NCI-H2227 (cell line): ENCODE data around the gene DGKI.

Source experiments
- DNase-seq: peaks from one replicate; lab custom pipeline; 2025; ENCODE audit not compliant: unreplicated experiment; lab: John Stamatoyannopoulos, UW

The DGKI gene

DNA sequence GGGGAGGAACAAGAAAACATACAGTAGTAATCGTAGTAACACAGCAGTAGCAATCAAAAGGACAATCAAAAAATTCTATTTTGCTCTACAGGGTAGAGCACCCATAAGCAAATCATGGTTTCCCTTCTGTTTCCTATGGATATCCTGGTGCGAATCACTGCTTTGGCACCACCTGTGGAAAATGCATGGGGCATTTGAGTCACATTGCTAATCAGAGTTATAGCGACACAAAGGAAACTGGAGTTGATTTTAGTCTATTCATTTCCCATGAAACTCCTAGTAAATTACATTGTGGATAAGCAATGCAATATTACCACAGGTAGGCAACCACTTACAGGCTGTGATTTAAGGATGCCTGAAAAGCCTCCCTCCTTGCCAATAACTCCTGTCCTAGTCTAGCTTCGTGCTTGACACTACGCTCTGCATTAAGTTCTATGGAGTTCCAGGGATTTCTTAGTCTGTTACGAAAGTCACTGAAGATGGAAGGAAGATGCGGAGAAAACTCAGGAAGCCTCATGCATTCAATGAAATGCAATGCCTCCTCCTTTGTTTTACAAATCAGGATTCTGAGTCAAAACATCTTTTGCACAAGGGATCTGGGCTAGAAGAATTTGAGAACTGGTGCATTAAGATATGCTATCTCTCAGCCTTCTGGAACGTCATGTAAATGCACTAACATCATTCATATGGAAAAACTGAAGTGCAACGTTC, 188.4 kb downstream of the DGKI start:
- DNase-seq, result no peak

DNA sequence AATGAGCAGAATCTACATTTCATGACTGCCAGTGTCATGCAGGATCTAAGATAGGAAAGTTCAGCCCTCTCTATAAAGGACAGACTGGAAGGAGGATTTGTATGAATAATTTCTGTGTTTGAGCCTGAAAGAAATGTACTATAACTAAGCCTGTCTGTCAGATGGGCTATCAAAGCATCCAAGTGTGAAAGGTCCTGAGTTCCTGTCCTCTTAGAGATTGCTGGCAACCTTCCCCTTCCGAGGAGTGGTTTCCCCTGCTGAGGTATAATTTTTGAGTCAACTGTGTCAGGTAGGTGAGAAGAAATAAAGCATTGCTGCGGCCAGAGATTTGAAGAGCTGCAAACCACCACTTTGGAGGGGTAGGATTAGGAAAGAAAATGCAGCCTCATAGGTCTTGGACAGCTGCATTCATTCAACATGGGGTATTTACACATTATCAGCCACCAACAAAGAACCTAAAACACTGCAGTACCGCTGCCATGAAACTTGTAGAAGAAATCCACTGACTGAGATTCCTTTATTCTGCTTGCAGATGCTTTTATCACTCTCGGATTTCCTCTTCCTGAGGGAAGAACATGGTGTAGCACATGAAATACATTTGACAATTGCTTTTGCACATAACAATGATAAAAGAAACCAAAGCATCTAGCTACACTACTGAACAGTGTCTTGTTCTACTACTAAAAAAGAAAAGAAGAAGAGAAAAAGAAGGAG, 189.1 kb downstream of the DGKI start:
- peak; percentile 20 for DNase-seq

DNA sequence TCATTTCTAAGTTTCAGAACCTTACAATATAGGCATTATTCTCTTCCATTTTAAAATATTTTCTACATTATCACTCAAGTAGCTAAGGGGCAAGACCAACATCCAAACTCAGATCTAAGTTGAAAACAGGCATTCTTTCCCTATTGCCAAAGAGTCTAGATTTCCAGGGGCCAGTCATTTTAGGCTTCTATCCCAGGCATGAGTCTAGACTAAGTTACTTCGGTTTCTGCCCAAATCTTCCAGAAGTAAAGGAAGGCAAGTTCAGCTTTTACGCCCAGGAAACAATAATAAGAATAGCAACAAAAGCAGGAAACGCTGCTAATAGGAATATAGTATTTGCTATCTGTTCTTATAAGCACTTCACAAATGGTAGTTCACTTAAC, 189.9 kb downstream of the DGKI start:
- no peak for DNase-seq

DNA sequence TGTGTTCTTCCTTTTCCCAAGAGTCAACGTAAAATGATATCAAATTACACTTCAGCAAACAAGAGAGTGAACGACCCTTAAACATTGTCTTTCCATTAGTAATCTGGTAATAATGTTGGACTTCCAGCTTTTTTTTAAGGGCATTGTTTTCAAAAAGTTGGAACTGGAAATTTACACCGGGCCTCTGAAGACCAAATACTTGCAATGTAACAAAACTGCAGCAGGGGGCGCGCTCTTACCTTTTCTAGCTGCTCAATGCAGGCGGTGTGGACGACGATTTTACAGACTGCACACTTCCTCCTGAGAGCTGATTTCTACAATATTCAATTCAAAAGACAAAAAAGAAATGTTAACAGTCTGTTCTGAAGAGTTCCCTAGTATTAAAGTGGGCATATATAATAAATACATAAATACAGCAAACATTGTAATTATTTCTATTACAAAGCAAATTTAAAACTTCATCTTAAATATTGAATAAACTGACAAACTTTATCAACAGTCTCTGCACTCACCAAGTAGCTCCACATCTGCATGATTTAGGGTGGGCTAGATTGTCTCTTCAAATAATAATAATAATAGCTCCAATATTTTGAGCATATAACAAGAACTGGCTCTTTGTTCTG, 190.4 kb downstream of the DGKI start:
- peak; percentile 82 for DNase-seq

DNA sequence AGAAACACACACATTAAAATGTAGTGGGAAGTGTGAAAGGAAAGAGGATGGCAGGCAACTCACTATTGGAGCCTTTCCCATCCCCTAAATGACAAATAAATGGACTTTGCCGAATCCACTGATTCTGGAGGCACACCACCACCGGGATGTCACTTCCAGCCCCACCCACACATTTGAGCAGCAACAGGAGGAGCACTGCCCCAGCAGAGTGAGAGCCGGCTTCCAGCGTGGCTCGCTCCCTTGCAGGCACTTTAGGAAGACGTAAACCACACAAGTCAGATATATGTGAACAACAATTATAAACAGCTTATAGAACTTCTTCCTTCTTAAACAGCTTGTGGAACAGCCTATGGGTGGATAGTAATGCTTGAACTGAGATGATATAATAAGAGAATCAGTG, 191.0 kb downstream of the DGKI start:
- no peak for DNase-seq

DNA sequence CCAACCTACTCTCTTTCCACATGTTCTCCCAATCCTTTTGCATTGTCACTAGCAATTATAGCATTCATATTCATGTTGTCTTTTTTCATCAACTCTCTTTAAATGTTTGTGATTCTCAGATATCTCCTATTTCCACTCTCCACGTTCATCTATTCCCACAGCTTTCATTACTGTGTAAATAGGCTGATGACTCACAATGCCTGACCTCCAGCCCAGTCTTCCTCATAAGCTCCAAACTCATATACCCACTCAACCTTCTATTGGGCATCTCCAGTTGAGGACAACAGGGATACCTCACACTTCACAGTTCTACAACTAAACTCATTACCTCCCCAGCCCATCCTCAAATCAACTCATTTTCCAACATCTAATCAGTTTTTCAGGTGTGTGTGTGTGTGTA, 194.1 kb downstream of the DGKI start:
- DNase-seq, result no peak

DNA sequence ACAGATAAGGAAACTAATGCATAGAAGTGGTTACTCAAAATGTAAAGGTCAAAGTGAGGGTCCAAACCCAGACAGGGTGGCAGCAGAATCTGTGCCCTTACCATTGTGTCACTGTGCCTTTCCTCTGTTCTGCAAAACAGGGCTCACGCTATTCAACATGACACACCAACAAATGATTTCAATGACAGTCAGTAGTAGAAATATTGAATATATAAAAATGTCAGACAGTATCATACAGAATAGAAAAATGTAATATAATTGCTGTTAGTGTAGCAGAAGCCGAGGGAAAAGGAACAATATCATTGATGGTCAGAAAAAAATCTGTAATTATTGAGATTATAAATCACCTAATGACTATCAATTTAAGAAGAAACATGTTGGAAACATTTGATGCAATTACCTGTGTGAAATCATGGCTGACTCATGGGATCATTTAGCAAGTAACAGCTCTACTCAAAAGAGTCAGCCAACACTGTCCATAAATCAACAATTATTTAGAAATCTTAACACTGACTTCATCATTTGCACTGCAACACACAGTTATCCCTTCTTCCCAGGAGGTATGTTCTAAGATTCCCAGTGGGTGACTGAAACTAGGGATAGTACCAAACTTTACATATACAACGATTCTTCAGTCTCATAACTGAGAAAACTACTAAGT, 198.7 kb downstream of the DGKI start:
- no peak for DNase-seq

- no peak for DNase-seq
Measured at GRCh38 chr7:137642472-137642871, 204.3 kb downstream of the DGKI start.

GRCh38 chr7:137642031-137642430, 204.7 kb downstream of the DGKI start:
- DNase-seq, result no peak

- DNase-seq, result no peak
Measured at GRCh38 chr7:137636376-137636775, 210.4 kb downstream of the DGKI start.

- DNase-seq, result no peak
Measured at GRCh38 chr7:137635874-137636273, 210.9 kb downstream of the DGKI start.

DNA sequence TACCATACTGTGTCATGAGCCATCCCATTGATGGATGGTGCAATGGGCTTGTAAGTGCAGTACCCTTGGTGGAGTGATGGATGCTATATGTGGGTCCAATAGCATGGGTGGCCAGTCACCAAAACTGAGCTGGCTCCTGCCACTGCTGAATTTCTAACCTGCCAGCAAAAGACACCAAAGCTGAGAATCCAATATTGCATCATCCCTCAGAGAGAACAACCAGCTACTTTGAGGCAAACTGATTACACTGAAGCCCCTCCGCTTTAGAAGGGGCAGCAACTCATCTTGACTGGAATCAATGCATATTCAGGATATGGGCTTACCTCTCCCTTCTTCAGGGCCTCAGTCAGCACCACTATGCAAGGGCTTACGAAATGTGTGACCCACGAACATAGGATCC, 211.6 kb downstream of the DGKI start:
- no peak for DNase-seq

DNA sequence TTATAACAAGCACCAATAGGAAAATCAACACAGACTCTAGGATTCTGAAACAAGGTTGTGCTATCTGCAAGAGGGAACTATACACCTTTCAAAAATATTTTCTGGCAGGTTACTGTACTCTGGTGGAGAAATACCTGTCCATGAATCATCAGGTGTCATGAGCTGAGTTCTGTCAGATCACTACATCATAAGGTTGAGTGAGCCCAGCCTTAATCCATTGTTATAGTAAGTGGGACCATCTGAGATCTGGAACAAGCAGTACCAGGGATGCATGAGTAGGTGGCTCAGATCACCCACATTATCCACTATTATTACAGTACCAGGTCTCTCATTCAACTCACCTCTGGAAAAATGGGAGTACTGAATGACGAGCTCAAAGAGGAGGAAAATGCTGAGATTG, 212.4 kb downstream of the DGKI start:
- no peak for DNase-seq

GRCh38 chr7:137633133-137633532, 213.6 kb downstream of the DGKI start:
- no peak for DNase-seq

GRCh38 chr7:137628216-137628615, 218.6 kb downstream of the DGKI start:
- no peak for DNase-seq

GRCh38 chr7:137626469-137627067, 220.2 kb downstream of the DGKI start:
- DNase-seq, result peak; percentile 59

DNA sequence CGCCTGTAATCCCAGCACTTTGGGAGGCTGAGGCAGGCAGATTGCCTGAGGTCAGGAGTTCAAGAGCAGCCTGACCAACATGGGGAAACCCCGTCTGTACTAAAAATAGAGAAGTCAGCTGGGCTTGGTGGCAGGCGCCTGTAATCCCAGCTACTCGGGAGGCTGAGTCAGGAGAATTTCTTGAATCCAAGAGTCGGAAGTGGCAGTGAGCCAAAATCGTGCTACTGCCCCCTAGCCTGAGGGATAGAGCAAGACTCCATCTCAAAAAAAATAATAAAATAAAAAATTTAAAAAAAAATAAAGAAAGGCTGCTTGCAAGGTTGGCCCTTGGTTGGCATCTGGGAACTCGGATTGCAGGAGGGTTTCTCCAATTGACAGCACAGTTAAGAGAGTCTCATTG, 221.6 kb downstream of the DGKI start:
- no peak for DNase-seq

- DNase-seq, result no peak
Measured at GRCh38 chr7:137619181-137619580, 227.6 kb downstream of the DGKI start.

- DNase-seq, result no peak
Measured at GRCh38 chr7:137618748-137619147, 228.0 kb downstream of the DGKI start.

GRCh38 chr7:137613006-137613525, 233.7 kb downstream of the DGKI start:
- DNase-seq, result no peak

DNA sequence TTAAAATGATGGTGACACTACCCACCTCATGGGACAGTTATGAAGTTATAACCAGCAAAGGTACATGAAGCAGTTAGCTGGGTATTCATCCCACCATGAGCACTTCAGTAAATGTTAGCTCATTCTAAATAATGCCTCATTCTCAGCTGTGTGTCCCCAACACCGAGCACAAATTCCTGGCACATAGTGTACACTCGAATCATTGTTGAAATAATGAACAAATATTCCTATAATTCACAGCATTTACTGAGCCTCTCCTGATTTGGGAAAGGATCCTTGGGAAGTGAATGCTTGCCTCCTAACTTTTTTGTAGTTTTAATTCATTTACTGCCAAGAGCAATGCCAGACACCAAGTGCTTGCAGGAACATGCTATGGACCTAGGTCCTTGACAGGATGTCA, 235.2 kb downstream of the DGKI start:
- no peak for DNase-seq
